Gastrocnemius medialis (tissue), 4 donors: ENCODE measurements around the gene ATP6V0E2. TPM values are rescaled to one million over a fixed set of nuclear protein-coding genes. Genes with fewer than 3 reads are reported as not detected.

Experiments used
- ATAC-seq, 2 donors: fragments of 150-250 bp; one replicate each; pipeline ENCODE4 v1.9.1; 2016
- DNase-seq, 2 donors: peaks; one replicate each; pipeline ENCODE4 v3.0.0-alpha.2; 2019
- H3K27ac ChIP-seq, 4 donors: fragments of 200-600 bp; sonication (generic); 1 replicate in 1 of 4; 2 replicates in 3 of 4; pipeline ENCODE4 v1.5.1; 2016 to 2018; ENCODE audit warnings: mild to moderate bottlenecking in 2 of 4, moderate library complexity in 1 of 4
- H3K27me3 ChIP-seq, 3 donors: fragments of 200-600 bp; sonication (generic) in 2 of 3; 1 replicate in 1 of 3; 2 replicates in 2 of 3; pipeline versions ENCODE4 v1.5.1 to v1.6.0; 2016 to 2019; ENCODE audit warnings: mild to moderate bottlenecking in 1 of 3, moderate library complexity in 1 of 3
- H3K36me3 ChIP-seq, 2 donors: fragments of 200-600 bp; sonication (generic) in 1 of 2; one replicate each; pipeline ENCODE4 v1.5.1; 2017 to 2018
- H3K4me1 ChIP-seq, 2 donors: fragments of 200-600 bp; sonication (generic) in 1 of 2; one replicate each; pipeline ENCODE4 v1.5.1; 2016 to 2017; ENCODE audit warnings: mild to moderate bottlenecking in 2 of 2
- H3K4me3 ChIP-seq, 4 donors: fragments of 200-600 bp; sonication (generic) in 3 of 4; 1 replicate in 1 of 4; 2 replicates in 3 of 4; pipeline ENCODE4 v1.5.1; 2016 to 2019; ENCODE audit warnings: mild to moderate bottlenecking in 2 of 4
- H3K9me3 ChIP-seq, 3 donors: fragments of 200-600 bp; sonication (generic) in 2 of 3; 1 replicate in 1 of 3; 2 replicates in 2 of 3; pipeline ENCODE4 v1.5.1; 2016 to 2019
- POLR2A ChIP-seq, 2 donors: fragments of 450-650 bp; IDR thresholded peaks; one replicate each; pipeline ENCODE4 v1.6.1; 2017; ENCODE audit warnings: antibody characterized with exemption in 2 of 2, mild to moderate bottlenecking in 2 of 2, moderate library complexity in 2 of 2
- in situ Hi-C, 4 donors: fragments of 200-750 bp; cut with MboI; loops; one replicate each; pipeline versions ENCODE4 v1.15.0 to v1.8.0; 2017; ENCODE audit warnings: low sequenced_read_pairs in 4 of 4
- intact Hi-C: fragments of 100-400 bp; cut with DNase I; formaldehyde crosslinking; loops from one replicate; pipeline ENCODE4 v1.15.1; 2023; ENCODE audit warnings: low total_unique reads
- total RNA-seq, 4 donors: library from RNA; depleted of rRNA; stranded (reverse); fragments of >200 nt; gene quantifications; one replicate each; pipeline versions ENCODE4 v1.1.0 to v1.2.3, GENCODE V29; 2016
- TF ChIP-seq, protein P1 (sequence below), 5 experiments: fragments of 450-650 bp in 3 of 5; fragments of 200-600 bp in 2 of 5; sonication (generic) in 2 of 5; IDR thresholded peaks in 4 of 5; conservative IDR thresholded peaks in 1 of 5; 1 replicate in 4 of 5; 2 replicates in 1 of 5; pipeline ENCODE4 v1.5.1; 2016 to 2019; ENCODE audit warnings: antibody characterized with exemption in 5 of 5, mild to moderate bottlenecking in 3 of 5, moderate library complexity in 3 of 5

The ATP6V0E2 gene
- total RNA-seq, 4 donors from 2014 or later, result 9.0 to 46.3 (median 12.9) TPM

DNA sequence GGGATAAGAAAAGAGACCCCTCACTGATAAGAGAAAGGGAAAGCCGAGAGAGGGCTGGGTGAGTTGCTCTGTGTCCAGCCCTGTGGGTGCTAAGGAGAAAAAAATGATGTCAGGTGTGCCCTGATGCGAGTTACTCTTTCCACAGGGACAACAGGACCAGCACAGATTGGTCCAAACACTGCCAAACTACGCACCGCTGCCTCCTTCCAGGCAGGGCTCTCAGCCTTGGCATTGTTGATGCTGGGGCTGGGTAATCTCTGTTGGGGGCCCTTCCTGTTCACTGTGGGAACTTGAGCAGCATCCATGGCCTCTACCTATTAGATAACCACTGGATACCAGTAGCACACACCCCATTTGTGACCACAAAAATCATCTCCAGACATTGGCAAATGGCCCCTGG, 10.3 kb upstream of the ATP6V0E2 start:
- DNase-seq (no peak), ATAC-seq (no peak)
- H3K27ac ChIP-seq, result no peak overlapping the region
- intact Hi-C loops (no loop called here), in situ Hi-C loops (no loop called here)
- H3K4me3 ChIP-seq, result no peak overlapping the region
- H3K36me3 ChIP-seq, result peaks cover 0 to 22% of the 10 kb centered on the region in 2 donors
- H3K4me1 ChIP-seq, result no peaks in the 10 kb centered on the region
- TF ChIP-seq POLR2A (IDR thresholded peaks at IDR 0.05), result no peak
- TF ChIP-seq, protein P1, sequence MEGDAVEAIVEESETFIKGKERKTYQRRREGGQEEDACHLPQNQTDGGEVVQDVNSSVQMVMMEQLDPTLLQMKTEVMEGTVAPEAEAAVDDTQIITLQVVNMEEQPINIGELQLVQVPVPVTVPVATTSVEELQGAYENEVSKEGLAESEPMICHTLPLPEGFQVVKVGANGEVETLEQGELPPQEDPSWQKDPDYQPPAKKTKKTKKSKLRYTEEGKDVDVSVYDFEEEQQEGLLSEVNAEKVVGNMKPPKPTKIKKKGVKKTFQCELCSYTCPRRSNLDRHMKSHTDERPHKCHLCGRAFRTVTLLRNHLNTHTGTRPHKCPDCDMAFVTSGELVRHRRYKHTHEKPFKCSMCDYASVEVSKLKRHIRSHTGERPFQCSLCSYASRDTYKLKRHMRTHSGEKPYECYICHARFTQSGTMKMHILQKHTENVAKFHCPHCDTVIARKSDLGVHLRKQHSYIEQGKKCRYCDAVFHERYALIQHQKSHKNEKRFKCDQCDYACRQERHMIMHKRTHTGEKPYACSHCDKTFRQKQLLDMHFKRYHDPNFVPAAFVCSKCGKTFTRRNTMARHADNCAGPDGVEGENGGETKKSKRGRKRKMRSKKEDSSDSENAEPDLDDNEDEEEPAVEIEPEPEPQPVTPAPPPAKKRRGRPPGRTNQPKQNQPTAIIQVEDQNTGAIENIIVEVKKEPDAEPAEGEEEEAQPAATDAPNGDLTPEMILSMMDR (IDR thresholded peaks at IDR 0.05 in 4 of 5, conservative IDR thresholded peaks at IDR 0.05 in 1 of 5), result no peak
- no peaks in the 10 kb centered on the region for H3K27me3 ChIP-seq
- H3K9me3 ChIP-seq, result no peaks in the 10 kb centered on the region

- H3K4me1 ChIP-seq, result no peaks in the 10 kb centered on the region
- TF ChIP-seq, protein P1 (IDR thresholded peaks at IDR 0.05 in 4 of 5, conservative IDR thresholded peaks at IDR 0.05 in 1 of 5), result no peak
- no peak for TF ChIP-seq POLR2A (IDR thresholded peaks at IDR 0.05)
These were observed 9.7 kb upstream of the ATP6V0E2 start for GRCh38 chr7:149864023-149864422.

DNA sequence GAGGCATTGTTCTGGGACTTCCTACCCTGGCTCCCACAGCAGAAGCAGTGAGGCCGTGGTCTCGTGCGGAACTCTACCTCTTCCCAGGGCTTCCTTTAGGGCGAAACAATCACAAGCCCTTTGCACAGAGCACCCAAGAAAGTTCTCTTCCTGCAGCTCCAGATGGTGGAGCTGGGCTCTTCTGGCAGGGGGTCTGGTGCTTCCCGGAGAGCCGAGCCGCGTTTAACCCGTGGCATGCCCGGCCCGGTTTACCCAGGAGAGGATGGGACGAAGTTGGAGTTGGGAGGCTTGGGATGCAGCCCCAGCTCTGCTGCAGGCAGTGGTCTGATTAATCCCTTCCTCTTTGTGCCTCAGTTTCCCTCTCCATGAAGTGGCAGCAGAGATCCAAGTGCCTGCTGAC, 9.0 kb upstream of the ATP6V0E2 start:
- in situ Hi-C loops, result no loop called here
- no peaks in the 10 kb centered on the region for H3K4me1 ChIP-seq
- ATAC-seq (no peak), DNase-seq (no peak)
- H3K36me3 ChIP-seq, result peaks cover 0 to 22% of the 10 kb centered on the region in 2 donors
- no peaks in the 10 kb centered on the region for H3K27me3 ChIP-seq
- no peak overlapping the region for H3K27ac ChIP-seq
- no peak overlapping the region for H3K4me3 ChIP-seq
- no peaks in the 10 kb centered on the region for H3K9me3 ChIP-seq
- intact Hi-C loops, result no loop called here
- TF ChIP-seq POLR2A (IDR thresholded peaks at IDR 0.05), result no peak
- TF ChIP-seq, protein P1 (IDR thresholded peaks at IDR 0.05 in 4 of 5, conservative IDR thresholded peaks at IDR 0.05 in 1 of 5), result no peak

More at GRCh38 chr7:149864023-149864422, 9.7 kb upstream of the ATP6V0E2 start:
- Histone ChIP-seq H3K36me3 (peaks cover 0 to 22% of the 10 kb centered on the region in 2 donors), H3K4me3 (no peak overlapping the region), H3K9me3 (no peaks in the 10 kb centered on the region), H3K27me3 (no peaks in the 10 kb centered on the region), H3K27ac (no peak overlapping the region)
- no peak for DNase-seq
- no peak for ATAC-seq
- intact Hi-C loops, result no loop called here
- in situ Hi-C loops, result no loop called here

DNA sequence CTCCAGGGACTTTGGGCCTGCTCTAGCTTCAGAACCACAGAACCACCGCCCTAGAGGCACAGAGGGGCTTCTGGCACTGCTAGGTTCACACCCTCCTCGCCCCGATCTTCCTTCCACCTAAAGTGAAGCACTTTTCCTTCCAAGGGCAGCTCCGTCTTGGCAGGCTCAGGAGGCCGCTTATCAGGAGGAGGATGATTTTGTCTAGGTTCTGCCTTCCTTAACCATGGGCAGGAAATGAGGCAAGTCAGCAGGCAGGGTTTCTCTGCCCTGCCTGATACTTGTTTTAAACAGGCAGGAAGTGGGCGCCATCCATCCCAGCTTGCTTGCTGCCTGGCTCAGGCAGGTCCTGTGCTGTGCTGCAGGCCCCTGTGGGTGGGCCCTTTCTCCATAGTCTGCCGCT, 8.3 kb upstream of the ATP6V0E2 start:
- H3K4me3 ChIP-seq, result no peak overlapping the region
- H3K27ac ChIP-seq, result no peak overlapping the region
- H3K9me3 ChIP-seq, result no peaks in the 10 kb centered on the region
- no peak for TF ChIP-seq POLR2A (IDR thresholded peaks at IDR 0.05)
- TF ChIP-seq, protein P1 (IDR thresholded peaks at IDR 0.05 in 4 of 5, conservative IDR thresholded peaks at IDR 0.05 in 1 of 5), result no peak
- intact Hi-C loops, result no loop called here
- in situ Hi-C loops, result no loop called here
- no peaks in the 10 kb centered on the region for H3K4me1 ChIP-seq
- no peak for DNase-seq
- no peak for ATAC-seq
- H3K36me3 ChIP-seq, result peaks cover 0 to 22% of the 10 kb centered on the region in 2 donors
- H3K27me3 ChIP-seq, result no peaks in the 10 kb centered on the region

GRCh38 chr7:149866139-149866778, 7.5 kb upstream of the ATP6V0E2 start:
- in situ Hi-C loops (no loop called here), intact Hi-C loops (no loop called here)
- H3K9me3 ChIP-seq, result no peaks in the 10 kb centered on the region
- H3K4me3 ChIP-seq, result no peak overlapping the region
- H3K27me3 ChIP-seq, result no peaks in the 10 kb centered on the region
- peaks cover 0 to 22% of the 10 kb centered on the region in 2 donors for H3K36me3 ChIP-seq
- ATAC-seq (no peak), DNase-seq (no peak)
- TF ChIP-seq POLR2A (IDR thresholded peaks at IDR 0.05), result no peak
- TF ChIP-seq, protein P1 (IDR thresholded peaks at IDR 0.05 in 4 of 5, conservative IDR thresholded peaks at IDR 0.05 in 1 of 5), result no peak
- H3K4me1 ChIP-seq, result no peaks in the 10 kb centered on the region
- H3K27ac ChIP-seq, result no peak overlapping the region
